GM19468 (cell line): Measurements from ENCODE around the gene ADAMTSL1.

Experiments used
- ATAC-seq: cut with Tn5 transposase; IDR thresholded peaks from one replicate; pipeline ENCODE4 v1.9.1; 2021; ENCODE audit warnings: mild to moderate bottlenecking, moderate library complexity, moderate number of reproducible peaks; ENCODE audit not compliant: unreplicated experiment; ENCODE audit errors: extremely low read depth

Gene ADAMTSL1

GRCh38 chr9:18594837-18595236, 120.9 kb downstream of the ADAMTSL1 start:
- no peak for ATAC-seq

- no peak for ATAC-seq
Measured at GRCh38 chr9:18595597-18595996, 121.6 kb downstream of the ADAMTSL1 start.

- no peak for ATAC-seq
Measured at GRCh38 chr9:18596920-18597319, 123.0 kb downstream of the ADAMTSL1 start.

GRCh38 chr9:18598969-18599368, 125.0 kb downstream of the ADAMTSL1 start:
- ATAC-seq = no peak

- ATAC-seq = no peak
Measured at GRCh38 chr9:18601026-18601425, 127.1 kb downstream of the ADAMTSL1 start.

GRCh38 chr9:18601956-18602355, 128.0 kb downstream of the ADAMTSL1 start:
- ATAC-seq = no peak

GRCh38 chr9:18604767-18605730, 131.1 kb downstream of the ADAMTSL1 start:
- no peak for ATAC-seq

GRCh38 chr9:18605766-18606180, 131.8 kb downstream of the ADAMTSL1 start:
- ATAC-seq = no peak

- no peak for ATAC-seq
Measured at GRCh38 chr9:18606281-18606680, 132.3 kb downstream of the ADAMTSL1 start.

GRCh38 chr9:18606846-18607245, 132.9 kb downstream of the ADAMTSL1 start:
- no peak for ATAC-seq

GRCh38 chr9:18608371-18608770, 134.4 kb downstream of the ADAMTSL1 start:
- ATAC-seq = no peak

- ATAC-seq = no peak
Measured at GRCh38 chr9:18610956-18611355, 137.0 kb downstream of the ADAMTSL1 start.

GRCh38 chr9:18611971-18612370, 138.0 kb downstream of the ADAMTSL1 start:
- no peak for ATAC-seq

- ATAC-seq = no peak
Measured at GRCh38 chr9:18614116-18614515, 140.2 kb downstream of the ADAMTSL1 start.

GRCh38 chr9:18614651-18615050, 140.7 kb downstream of the ADAMTSL1 start:
- ATAC-seq = no peak

GRCh38 chr9:18616976-18617375, 143.0 kb downstream of the ADAMTSL1 start:
- ATAC-seq = no peak

GRCh38 chr9:18617759-18618158, 143.8 kb downstream of the ADAMTSL1 start:
- no peak for ATAC-seq

GRCh38 chr9:18618862-18619261, 144.9 kb downstream of the ADAMTSL1 start:
- no peak for ATAC-seq

- ATAC-seq = no peak
Measured at GRCh38 chr9:18622186-18622836, 148.4 kb downstream of the ADAMTSL1 start.

- ATAC-seq = no peak
Measured at GRCh38 chr9:18623221-18624079, 149.5 kb downstream of the ADAMTSL1 start.
